Activated CD8-positive, alpha-beta memory T cell treated with anti-CD3 and anti-CD28 coated beads, Interleukin-2, amount 10 ng/mL, durations not matched to agents 7 days and 5 days (primary cell): ENCODE measurements around the gene VWA1. TPM values are rescaled to one million over a fixed set of nuclear protein-coding genes. Genes with fewer than 3 reads are reported as not detected.

Experiments used
- ATAC-seq: fragments of 150-1000 bp; cut with Tn5 transposase; one replicate; pipeline ENCODE4 v1.10.0; 2021; ENCODE audit warnings: moderate library complexity
- CTCF ChIA-PET: fragments of 350-600 bp; sonication (Branson Sonifier 250); formaldehyde crosslinking; loops from one replicate; lab custom pipeline; 2021; ENCODE audit warnings: antibody characterized with exemption; lab: Charles Lee
- DNase-seq: peaks from one replicate; pipeline ENCODE4 v3.0.0-alpha.2; 2020
- H3K27ac Mint-ChIP-seq: one replicate; pipeline ENCODE4 v1.8.0; 2021; ENCODE audit warnings: mild to moderate bottlenecking, mixed read lengths
- H3K27me3 Mint-ChIP-seq: one replicate; pipeline ENCODE4 v1.8.0; 2021; ENCODE audit warnings: mixed read lengths
- H3K36me3 Mint-ChIP-seq: one replicate; pipeline ENCODE4 v1.8.0; 2021; ENCODE audit warnings: mild to moderate bottlenecking, mixed read lengths
- H3K4me1 Mint-ChIP-seq: one replicate; pipeline ENCODE4 v1.8.0; 2021; ENCODE audit warnings: mixed read lengths
- H3K4me3 Mint-ChIP-seq: one replicate; pipeline ENCODE4 v1.8.0; 2021; ENCODE audit warnings: mild to moderate bottlenecking, moderate library complexity, mixed read lengths
- H3K9me3 Mint-ChIP-seq: one replicate; pipeline ENCODE4 v1.8.0; 2022; ENCODE audit warnings: low read depth, mixed read lengths
- total RNA-seq, 2 experiments: library from RNA; stranded (reverse); gene quantifications; one replicate each; pipeline ENCODE4 v1.2.3, GENCODE V29; 2021

Gene VWA1
- total RNA-seq, 2 experiments from 2014 or later: 0.20 to 0.28 TPM

DNA sequence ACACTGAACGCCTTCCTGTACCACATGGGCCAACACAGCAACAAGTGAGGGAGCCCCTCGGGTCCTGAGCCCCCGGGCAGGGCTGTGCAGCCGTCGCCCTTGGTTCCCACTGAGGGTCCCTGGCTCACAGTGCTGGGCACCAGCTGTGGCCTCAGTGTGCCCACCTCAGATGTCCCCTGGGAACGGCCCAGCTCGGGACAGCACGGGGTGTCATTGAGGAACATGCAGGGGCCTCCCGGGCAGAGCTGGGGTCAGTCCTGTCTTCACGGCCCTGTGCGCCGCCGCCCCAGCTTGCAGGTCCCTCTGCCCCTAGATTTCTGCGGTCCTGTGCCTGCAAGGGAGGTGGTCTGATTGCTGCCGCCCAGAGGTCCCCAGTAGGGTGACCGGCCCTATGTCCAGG lies 53.7 kb downstream of the VWA1 start:
- Mint-ChIP-seq H3K4me3 (no peak overlapping the region), H3K27me3 (no peaks in the 10 kb centered on the region), H3K27ac (no peak overlapping the region), H3K9me3 (peaks cover 4% of the 10 kb centered on the region), H3K36me3 (peaks cover 53% of the 10 kb centered on the region), H3K4me1 (no peaks in the 10 kb centered on the region)
- DNase-seq (no peak), ATAC-seq (no peak)
- CTCF ChIA-PET: no interaction called here

DNA sequence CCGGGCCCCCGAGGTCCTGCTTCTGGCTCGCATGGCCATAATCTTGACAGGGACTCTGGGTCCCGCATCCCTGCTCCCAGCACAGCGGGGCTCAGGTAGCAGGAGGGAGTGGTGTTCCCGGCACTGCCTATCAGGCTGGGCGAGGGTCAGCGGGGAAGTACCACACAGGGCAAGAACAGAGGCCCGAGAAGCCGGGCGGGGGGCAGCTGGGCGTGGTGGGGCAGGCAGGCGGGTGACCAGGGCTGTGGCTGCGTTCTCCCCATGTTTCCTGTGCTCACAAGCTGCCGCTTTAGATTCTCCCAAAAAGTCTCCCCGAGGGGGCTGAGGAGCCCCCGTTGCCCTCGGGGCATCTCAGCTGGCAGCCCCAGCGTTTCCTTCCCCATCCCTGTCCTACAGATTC lies 54.4 kb downstream of the VWA1 start:
- Mint-ChIP-seq H3K4me1 (no peaks in the 10 kb centered on the region), H3K9me3 (peaks cover 4% of the 10 kb centered on the region), H3K27me3 (no peaks in the 10 kb centered on the region), H3K4me3 (no peak overlapping the region), H3K36me3 (peaks cover 53% of the 10 kb centered on the region), H3K27ac (no peak overlapping the region)
- CTCF ChIA-PET: no interaction called here
- ATAC-seq: no peak
- no peak for DNase-seq

- peaks cover 4% of the 10 kb centered on the region for H3K9me3 Mint-ChIP-seq
- H3K4me1 Mint-ChIP-seq: no peaks in the 10 kb centered on the region
- H3K36me3 Mint-ChIP-seq: peaks cover 53% of the 10 kb centered on the region
- CTCF ChIA-PET: no interaction called here
- no peak overlapping the region for H3K4me3 Mint-ChIP-seq
- ATAC-seq (no peak), DNase-seq (no peak)
- no peaks in the 10 kb centered on the region for H3K27me3 Mint-ChIP-seq
- no peak overlapping the region for H3K27ac Mint-ChIP-seq
Observed at GRCh38 chr1:1490633-1491230, 55.2 kb downstream of the VWA1 start.

DNA sequence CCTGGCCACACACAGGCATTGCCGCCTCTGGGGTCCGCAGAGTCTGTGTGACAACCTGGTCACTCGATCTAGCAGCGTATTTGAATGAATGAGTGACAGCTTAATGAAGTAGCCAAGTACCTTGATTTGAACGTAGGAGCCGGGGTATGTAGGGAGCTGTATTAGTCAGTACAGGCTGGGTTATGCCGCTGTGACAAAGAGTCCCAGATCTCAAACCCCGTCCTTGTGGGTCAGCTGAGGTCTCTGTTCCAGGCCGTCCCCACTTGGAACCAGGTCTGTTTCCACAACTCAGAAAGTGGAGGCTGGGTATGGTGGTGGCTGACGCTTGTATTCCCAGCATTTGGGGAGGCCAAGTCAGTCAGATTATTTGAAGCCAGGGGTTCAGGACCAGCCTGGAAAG lies 56.1 kb downstream of the VWA1 start:
- ATAC-seq (no peak), DNase-seq (no peak)
- no peaks in the 10 kb centered on the region for H3K27me3 Mint-ChIP-seq
- CTCF ChIA-PET: interaction anchor here (1.4 kb wide), 1 partner anchor 13 kb away, joined by 5 read pairs; no protein-coding TSS in a partner anchor
- H3K9me3 Mint-ChIP-seq: peaks cover 4% of the 10 kb centered on the region
- H3K36me3 Mint-ChIP-seq: peaks cover 53% of the 10 kb centered on the region
- no peak overlapping the region for H3K4me3 Mint-ChIP-seq
- H3K4me1 Mint-ChIP-seq: no peaks in the 10 kb centered on the region
- H3K27ac Mint-ChIP-seq: no peak overlapping the region

Other genes with a start within 250 kb of the VWA1 start
- gene TNFRSF18, start 229.1 kb upstream of the VWA1 start, total RNA-seq: 100 to 1,000 TPM in 1 of 2 experiments, 10 to 100 TPM in 1; 28.1 to 156 TPM
- gene TNFRSF4, start 221.5 kb upstream of the VWA1 start, total RNA-seq: 10 to 100 TPM in 1 of 2 experiments, 1 to 10 TPM in 1; 8.1 to 72.4 TPM
- gene SDF4, start 203.7 kb upstream of the VWA1 start, total RNA-seq: 100 to 1,000 TPM; 109 to 144 TPM
- 10 to 100 TPM; 17.6 to 25.5 TPM for gene B3GALT6, start 203.5 kb upstream of the VWA1 start, total RNA-seq
- gene C1QTNF12, start 189.0 kb upstream of the VWA1 start, total RNA-seq: 1 to 10 TPM; 2.0 to 2.6 TPM
- gene UBE2J2, start 161.8 kb upstream of the VWA1 start, total RNA-seq: 10 to 100 TPM; 71.3 to 83.3 TPM
- gene SCNN1D, start 155.3 kb upstream of the VWA1 start, total RNA-seq: 1 to 10 TPM; 4.7 to 5.0 TPM
- 10 to 100 TPM; 71.7 to 99.9 TPM for gene ACAP3, start 127.8 kb upstream of the VWA1 start, total RNA-seq
- 10 to 100 TPM; 26.3 to 27.2 TPM for gene PUSL1, start 127.1 kb upstream of the VWA1 start, total RNA-seq
- 100 to 1,000 TPM; 126 to 135 TPM for gene INTS11, start 111.0 kb upstream of the VWA1 start, total RNA-seq
- 10 to 100 TPM; 17.6 to 18.5 TPM for gene CPTP, start 110.9 kb upstream of the VWA1 start, total RNA-seq
- under 1 TPM; 0.77 to 0.82 TPM for gene TAS1R3, start 104.4 kb upstream of the VWA1 start, total RNA-seq
- 10 to 100 TPM; 35.2 to 42.0 TPM for gene DVL1, start 86.3 kb upstream of the VWA1 start, total RNA-seq
- under 1 TPM in 1 of 2 experiments, not detected in 1; 0.61 TPM for gene MXRA8, start 77.1 kb upstream of the VWA1 start, total RNA-seq
- 100 to 1,000 TPM; 139 to 141 TPM for gene AURKAIP1, start 60.5 kb upstream of the VWA1 start, total RNA-seq
- gene CCNL2, start 36.4 kb upstream of the VWA1 start, total RNA-seq: 100 to 1,000 TPM; 120 to 124 TPM
- gene MRPL20, start 28.4 kb upstream of the VWA1 start, total RNA-seq: 100 to 1,000 TPM in 1 of 2 experiments, 10 to 100 TPM in 1; 95.2 to 130 TPM
- not detected for gene ANKRD65, start 14.4 kb upstream of the VWA1 start, total RNA-seq
- under 1 TPM; 0.38 to 0.87 TPM for gene ATAD3C, start 14.0 kb downstream of the VWA1 start, total RNA-seq
- gene ATAD3B, start 36.1 kb downstream of the VWA1 start, total RNA-seq: 10 to 100 TPM; 46.5 to 63.3 TPM
- gene ATAD3A, start 76.5 kb downstream of the VWA1 start, total RNA-seq: 10 to 100 TPM; 45.1 to 58.9 TPM
- under 1 TPM; 0.38 to 0.61 TPM for gene TMEM240, start 104.9 kb downstream of the VWA1 start, total RNA-seq
- 100 to 1,000 TPM; 114 to 132 TPM for gene SSU72, start 139.2 kb downstream of the VWA1 start, total RNA-seq
- gene FNDC10, start 164.4 kb downstream of the VWA1 start, total RNA-seq: 1 to 10 TPM; 3.1 to 4.4 TPM
- 10 to 100 TPM; 40.0 to 48.3 TPM for gene MIB2, start 179.8 kb downstream of the VWA1 start, total RNA-seq
- gene MMP23B, start 196.5 kb downstream of the VWA1 start, total RNA-seq: 1 to 10 TPM in 1 of 2 experiments, under 1 TPM in 1; 0.79 to 1.2 TPM
- gene CDK11B, start 223.3 kb downstream of the VWA1 start, total RNA-seq: 10 to 100 TPM; 40.5 to 45.9 TPM